ENCODE data around the gene BASP1.
"Not testable (repeated sequence)": the region's sequence is repeated elsewhere in the genome, so short reads cannot be mapped to it uniquely, and the experiment has no call there.

GRCh38 chr5:17310502-17310901, 93.1 kb downstream of the BASP1 start:
- not testable (repeated sequence) for TF ChIP-seq CTCF (IDR thresholded peaks at IDR 0.05; ENCODE audit: low read depth, low read length); MAX (IDR thresholded peaks at IDR 0.05; ENCODE audit: low read depth, low read length); POLR2A (IDR thresholded peaks at IDR 0.05; ENCODE audit: extremely low read depth, insufficient read length); MYC (IDR thresholded peaks at IDR 0.05; ENCODE audit: low read depth, low read length)
